ENCODE measurements around the gene IFIT3.

GRCh38 chr10:89308266-89308665 is 19.5 kb upstream of the IFIT3 start:
- TF ChIP-seq EZH2phosphoT487 (IDR thresholded peaks at IDR 0.05; ENCODE audit: insufficient read depth, low read depth) = no peak
- TF ChIP-seq EZH2 (IDR thresholded peaks at IDR 0.05; ENCODE audit: insufficient read depth, poor library complexity, severe bottlenecking) = no peak
